ENCODE measurements around the gene FAM9B.
"Not testable (repeated sequence)": the region's sequence is repeated elsewhere in the genome, so short reads cannot be mapped to it uniquely, and the experiment has no call there.

DNA sequence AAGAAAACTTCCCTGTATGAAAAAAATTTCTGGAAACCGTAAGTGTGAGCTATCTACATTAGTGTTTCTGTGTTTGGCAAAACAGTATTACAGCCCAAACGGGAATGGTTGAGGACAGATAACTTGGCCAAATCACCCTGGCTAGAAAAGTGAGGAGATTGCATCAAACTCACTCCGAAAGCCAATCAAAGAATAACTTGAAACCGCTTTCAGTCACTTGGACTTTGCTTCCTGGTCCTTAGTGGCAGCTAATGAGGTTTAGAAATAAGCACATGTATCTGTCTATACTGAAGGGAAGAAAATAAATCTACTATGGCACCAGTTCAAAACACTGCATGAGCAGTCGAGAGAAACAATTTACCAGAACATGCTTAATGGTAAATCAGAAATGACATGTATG is 15.6 kb downstream of the FAM9B start:
- TF ChIP-seq, protein P1, sequence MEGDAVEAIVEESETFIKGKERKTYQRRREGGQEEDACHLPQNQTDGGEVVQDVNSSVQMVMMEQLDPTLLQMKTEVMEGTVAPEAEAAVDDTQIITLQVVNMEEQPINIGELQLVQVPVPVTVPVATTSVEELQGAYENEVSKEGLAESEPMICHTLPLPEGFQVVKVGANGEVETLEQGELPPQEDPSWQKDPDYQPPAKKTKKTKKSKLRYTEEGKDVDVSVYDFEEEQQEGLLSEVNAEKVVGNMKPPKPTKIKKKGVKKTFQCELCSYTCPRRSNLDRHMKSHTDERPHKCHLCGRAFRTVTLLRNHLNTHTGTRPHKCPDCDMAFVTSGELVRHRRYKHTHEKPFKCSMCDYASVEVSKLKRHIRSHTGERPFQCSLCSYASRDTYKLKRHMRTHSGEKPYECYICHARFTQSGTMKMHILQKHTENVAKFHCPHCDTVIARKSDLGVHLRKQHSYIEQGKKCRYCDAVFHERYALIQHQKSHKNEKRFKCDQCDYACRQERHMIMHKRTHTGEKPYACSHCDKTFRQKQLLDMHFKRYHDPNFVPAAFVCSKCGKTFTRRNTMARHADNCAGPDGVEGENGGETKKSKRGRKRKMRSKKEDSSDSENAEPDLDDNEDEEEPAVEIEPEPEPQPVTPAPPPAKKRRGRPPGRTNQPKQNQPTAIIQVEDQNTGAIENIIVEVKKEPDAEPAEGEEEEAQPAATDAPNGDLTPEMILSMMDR (IDR thresholded peaks at IDR 0.05): not testable (repeated sequence)
- not testable (repeated sequence) for TF ChIP-seq POLR2A (IDR thresholded peaks at IDR 0.05)

All from thyroid gland (tissue), 4 donors.